Activated CD8-positive, alpha-beta memory T cell treated with anti-CD3 and anti-CD28 coated beads for 4 hours (primary cell): ENCODE results near the gene UGCG.

ENCODE experiments used
- DNase-seq, 2 donors: peaks; one replicate each; pipeline ENCODE4 v3.0.0-alpha.2; 2020; ENCODE audit warnings: low read depth in 2 of 2

Gene UGCG

GRCh38 chr9:111984086-111984802 is 87.6 kb downstream of the UGCG start:
- DNase-seq, result no peak
